Astrocyte of the cerebellum (primary cell): ENCODE measurements around the gene RGS6.

ENCODE experiments used
- DNase-seq: peaks from one replicate; pipeline ENCODE4 v3.0.0-alpha.2; 2011; ENCODE audit warnings: low read depth
- H3K4me3 ChIP-seq: 2 replicates; pipeline ENCODE4 v1.5.1; 2011; ENCODE audit warnings: mild to moderate bottlenecking, low read depth, low read length, moderate library complexity
- CTCF ChIP-seq: IDR thresholded peaks from 2 replicates; pipeline ENCODE4 v1.5.1; 2012; ENCODE audit warnings: low read length, low read depth, moderate library complexity, mild to moderate bottlenecking; ENCODE audit errors: missing control alignments
- in situ Hi-C: cut with HindIII; loops from 2 replicates; pipeline ENCODE4 v1.10.0; 2017; ENCODE audit warnings: low sequenced_read_pairs

RGS6 gene

GRCh38 chr14:72332046-72332445 lies 399.8 kb downstream of the RGS6 start:
- no peak overlapping the region for H3K4me3 ChIP-seq
- no peak for TF ChIP-seq CTCF
- no peak for DNase-seq
- in situ Hi-C loops = no loop called here

- no peak for DNase-seq
- no peak overlapping the region for H3K4me3 ChIP-seq
- no peak for TF ChIP-seq CTCF
- in situ Hi-C loops = no loop called here
Observed at GRCh38 chr14:72332871-72333270, 400.6 kb downstream of the RGS6 start.

GRCh38 chr14:72333357-72333756 lies 401.1 kb downstream of the RGS6 start:
- no peak for TF ChIP-seq CTCF

GRCh38 chr14:72336311-72336980 lies 404.2 kb downstream of the RGS6 start:
- no peak overlapping the region for H3K4me3 ChIP-seq
- no peak for TF ChIP-seq CTCF
- in situ Hi-C loops = no loop called here
- no peak for DNase-seq

More at GRCh38 chr14:72333357-72333756, 401.1 kb downstream of the RGS6 start:
- DNase-seq = no peak
- in situ Hi-C loops = no loop called here
- no peak overlapping the region for H3K4me3 ChIP-seq

- TF ChIP-seq CTCF = no peak
- no peak overlapping the region for H3K4me3 ChIP-seq
- DNase-seq = no peak
- in situ Hi-C loops = no loop called here
Observed at GRCh38 chr14:72341237-72341636, 409.0 kb downstream of the RGS6 start.

GRCh38 chr14:72341686-72342085 lies 409.5 kb downstream of the RGS6 start:
- in situ Hi-C loops = no loop called here
- no peak for DNase-seq
- no peak for TF ChIP-seq CTCF
- H3K4me3 ChIP-seq = no peak overlapping the region
